ENCODE data around the gene LRCH1.
A peak's percentile ranks its signal among the peaks of the same experiment; 100 is the strongest.
"Not testable (repeated sequence)": the region's sequence is repeated elsewhere in the genome, so short reads cannot be mapped to it uniquely, and the experiment has no call there.

LRCH1 gene

GRCh38 chr13:46761174-46761573 lies 208.2 kb downstream of the LRCH1 start:
- no peak for DNase-seq

- no peak for DNase-seq
These were observed 208.9 kb downstream of the LRCH1 start for GRCh38 chr13:46761866-46762265.

DNA sequence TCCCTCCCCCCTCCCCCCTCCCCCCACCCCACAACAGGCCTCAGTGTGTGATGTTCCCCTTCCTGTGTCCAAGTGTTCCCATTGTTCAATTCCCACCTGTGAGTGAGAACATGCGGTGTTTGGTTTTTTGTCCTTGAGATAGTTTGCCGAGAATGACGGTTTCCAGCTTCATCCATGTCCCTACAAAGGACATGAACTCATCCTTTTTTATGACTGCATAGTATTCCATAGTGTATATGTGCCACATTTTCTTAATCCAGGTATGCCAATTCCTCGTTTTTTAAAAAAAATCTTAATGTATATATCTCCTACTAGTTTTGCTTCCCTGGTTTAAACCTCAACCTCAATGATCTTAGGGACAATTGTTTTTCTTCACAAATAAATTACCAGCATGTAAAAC lies 217.0 kb downstream of the LRCH1 start:
- DNase-seq: not testable (repeated sequence)

DNA sequence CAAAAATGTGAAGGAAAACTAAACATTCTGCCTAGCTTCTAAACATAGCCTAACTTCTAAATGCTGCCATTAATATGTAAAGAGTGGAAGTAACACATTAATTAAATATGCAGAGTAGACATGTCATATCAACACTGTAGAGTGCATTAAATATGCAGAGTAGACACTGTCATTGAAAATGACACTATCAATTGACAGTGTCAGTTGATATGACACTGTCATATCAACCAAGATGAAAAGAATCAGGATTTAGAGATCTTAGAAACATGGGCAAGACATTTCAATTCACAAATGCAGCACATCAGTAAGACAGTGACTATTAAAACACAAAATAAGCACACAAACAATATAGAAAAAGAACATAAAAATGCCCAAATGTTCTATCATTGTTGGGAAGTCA lies 218.7 kb downstream of the LRCH1 start:
- no peak for DNase-seq

DNA sequence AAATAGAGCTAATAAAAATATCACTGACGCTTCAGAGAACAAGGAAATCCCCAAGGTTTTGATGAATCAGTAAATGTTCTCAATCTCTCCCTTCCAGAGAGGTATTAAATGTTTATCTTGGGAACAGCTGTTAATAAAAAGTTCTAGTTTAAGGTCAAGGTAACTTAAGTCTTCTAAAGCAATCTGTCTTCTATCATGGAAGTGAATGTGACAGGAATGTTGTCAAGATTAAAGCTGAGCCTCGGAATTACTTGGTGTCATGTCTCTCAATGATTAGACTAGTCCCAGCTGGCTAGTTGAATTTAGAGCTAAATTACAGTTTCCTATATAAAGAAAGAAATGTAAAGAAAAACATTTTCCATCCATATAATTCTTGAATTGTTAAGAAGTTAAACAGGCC lies 220.6 kb downstream of the LRCH1 start:
- no peak for DNase-seq

DNA sequence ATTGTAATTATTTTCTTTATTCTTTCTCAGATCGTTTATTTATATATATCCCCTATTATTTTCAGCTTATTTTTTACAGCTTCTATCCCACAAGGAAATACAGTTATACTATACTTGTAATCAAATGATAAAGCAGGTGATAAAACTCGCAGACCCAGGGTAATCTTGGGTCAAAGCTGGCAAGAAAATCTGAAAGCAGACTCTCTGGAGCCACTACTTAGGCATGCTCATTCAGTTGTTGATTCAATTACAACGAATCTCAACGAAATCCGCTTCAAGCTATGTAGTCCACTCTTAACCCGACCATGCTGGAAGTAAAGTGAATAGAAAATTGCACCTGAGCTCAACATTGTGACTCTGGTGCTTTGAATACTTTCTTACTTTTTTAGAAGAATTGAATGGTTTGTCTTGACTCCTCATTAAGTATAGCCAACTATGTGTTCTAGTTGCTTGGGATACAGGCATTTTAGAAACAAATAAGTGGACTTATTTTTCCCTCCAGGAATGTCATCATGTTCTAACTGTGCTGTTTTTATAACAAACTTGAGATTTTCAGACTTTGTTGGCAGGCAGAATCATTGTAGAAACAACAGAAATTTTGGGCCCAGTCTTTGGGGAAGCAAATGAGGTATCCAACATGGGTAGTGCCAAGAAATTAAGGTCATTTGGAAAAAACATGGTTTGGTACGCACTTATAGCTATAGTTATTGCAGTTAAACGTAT lies 222.6 kb downstream of the LRCH1 start:
- DNase-seq: no peak

- DNase-seq: no peak
These were observed 225.1 kb downstream of the LRCH1 start for GRCh38 chr13:46778095-46778494.

GRCh38 chr13:46778890-46779289 lies 225.9 kb downstream of the LRCH1 start:
- DNase-seq: no peak

- DNase-seq: no peak
These were observed 229.1 kb downstream of the LRCH1 start for GRCh38 chr13:46782066-46782465.

DNA sequence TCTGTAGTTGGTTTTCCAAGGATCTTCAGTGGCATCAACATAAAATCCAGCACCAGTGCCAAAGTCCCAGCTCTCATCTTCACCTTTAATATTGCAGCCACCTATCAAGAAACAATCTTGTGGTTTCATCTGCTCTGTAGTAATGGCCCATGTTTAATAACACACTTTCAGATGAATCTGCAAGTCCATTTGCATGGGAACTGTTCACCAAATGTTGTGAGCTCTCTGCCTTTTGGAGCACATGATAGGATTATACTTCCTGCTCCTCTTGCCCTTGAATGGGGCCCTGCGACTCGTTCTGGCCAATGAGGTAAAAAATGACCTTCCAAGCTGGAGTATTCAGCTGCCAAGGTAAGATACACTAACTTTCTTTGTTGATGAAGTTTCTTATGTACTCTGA lies 229.7 kb downstream of the LRCH1 start:
- DNase-seq: no peak

DNA sequence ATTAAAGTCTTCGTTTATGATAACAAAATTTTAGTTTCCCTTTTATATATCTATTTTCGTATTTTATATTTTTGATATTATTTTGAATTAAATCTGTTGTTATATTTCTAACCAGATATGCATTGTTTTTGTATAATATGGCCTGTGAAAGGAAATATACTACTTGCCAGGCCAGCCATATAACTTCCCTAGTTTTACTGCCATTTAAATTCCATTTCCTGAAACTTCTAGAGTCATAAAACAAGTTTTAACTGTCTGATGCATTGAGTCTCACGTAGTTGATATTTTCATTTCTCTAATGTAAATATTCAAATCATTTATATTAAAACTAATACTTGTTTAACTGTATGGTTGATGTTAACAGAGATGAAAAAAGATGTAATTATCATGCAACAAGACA lies 230.5 kb downstream of the LRCH1 start:
- DNase-seq: no peak

- DNase-seq: no peak
These were observed 242.4 kb downstream of the LRCH1 start for GRCh38 chr13:46795321-46795720.

- no peak for DNase-seq
These were observed 243.2 kb downstream of the LRCH1 start for GRCh38 chr13:46796129-46796514.

- peak; percentile 38 for DNase-seq
These were observed 243.8 kb downstream of the LRCH1 start, which contains the start of gene ESD for GRCh38 chr13:46796515-46797474. ESD (minus strand) TSS chr13:46797161; CDS start chr13:46791413, 5,748 bp downstream.

DNA sequence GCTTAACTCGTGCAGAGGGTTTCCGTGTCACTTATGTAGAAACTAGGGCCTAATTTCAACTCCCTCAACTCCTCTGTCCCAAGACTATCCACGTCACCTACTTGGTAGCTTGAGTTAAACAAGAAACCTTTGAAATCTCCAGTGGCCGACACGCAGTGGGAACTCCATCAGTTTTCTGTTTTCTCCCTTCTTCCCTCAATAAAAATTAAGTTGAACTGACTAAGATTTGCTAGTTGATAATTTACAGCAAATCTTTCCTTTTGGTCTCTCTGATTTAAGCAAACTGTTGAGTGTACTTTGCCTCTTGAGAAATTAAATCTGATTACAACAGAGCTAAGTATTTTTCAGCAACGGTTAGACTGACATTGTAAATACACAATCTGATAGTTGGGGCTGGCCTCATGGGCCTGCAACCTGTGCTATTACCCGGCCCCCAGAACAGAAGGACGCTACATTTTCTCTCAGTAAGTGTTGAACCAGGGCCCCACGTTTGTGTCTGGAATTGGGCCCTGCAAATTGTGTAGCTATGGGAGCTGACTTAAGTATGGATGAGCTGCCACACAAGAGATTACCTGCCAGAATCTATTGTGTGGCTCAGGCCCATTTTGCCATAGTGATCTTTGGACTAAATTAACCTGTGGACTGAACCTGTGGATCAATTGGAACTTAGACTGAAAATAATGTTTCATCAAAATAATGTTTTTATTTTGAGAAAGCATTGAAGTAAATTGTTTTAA lies 244.7 kb downstream of the LRCH1 start:
- no peak for DNase-seq

GRCh38 chr13:46799139-46799538 lies 246.2 kb downstream of the LRCH1 start:
- no peak for DNase-seq

GRCh38 chr13:46801858-46802257 lies 248.9 kb downstream of the LRCH1 start:
- DNase-seq: no peak
